ENCODE results near the gene KIF16B.

GRCh38 chr20:16388731-16389130 is 184.5 kb downstream of the KIF16B start:
- TF ChIP-seq CTCF (IDR thresholded peaks at IDR 0.05; ENCODE audit: low read depth, low read length) (no peak), EZH2phosphoT487 (IDR thresholded peaks at IDR 0.05; ENCODE audit: low read depth) (no peak)
